ENCODE measurements around the gene PADI4. TPM values are rescaled to one million over a fixed set of nuclear protein-coding genes. Genes with fewer than 3 reads are reported as not detected.
"Not testable (repeated sequence)": the region's sequence is repeated elsewhere in the genome, so short reads cannot be mapped to it uniquely, and the experiment has no call there.

PADI4 gene
- total and polyA plus RNA-seq, 7 donors = 0.52 to 0.58 (median 0.54) TPM; not detected in 4

GRCh38 chr1:17404034-17404684, 96.2 kb downstream of the PADI4 start:
- peaks cover 0 to 15% of the 10 kb centered on the region in 2 donors for H3K36me3 ChIP-seq (ENCODE audit: insufficient read depth in 1 of 2, low read depth in 1 of 2)
- H3K4me3 ChIP-seq = no peak overlapping the region
- H3K4me1 ChIP-seq = no peaks in the 10 kb centered on the region
- H3K27ac ChIP-seq = no peak overlapping the region
- ATAC-seq (no peak), DNase-seq (no peak)
- no peaks in the 10 kb centered on the region for H3K27me3 ChIP-seq (ENCODE audit: insufficient read depth in 3 of 3, low read length in 2 of 3)
- no peak for TF ChIP-seq CTCF (IDR thresholded peaks at IDR 0.05)
- intact Hi-C loops (cut with DNase I) = no loop called here
- 45 to 54% (median 52%) methylated on average over 15 of the region's 15 CpGs for WGBS, 3 donors
- H3K9me3 ChIP-seq = no peaks in the 10 kb centered on the region

GRCh38 chr1:17404820-17405219, 96.8 kb downstream of the PADI4 start:
- TF ChIP-seq CTCF (IDR thresholded peaks at IDR 0.05) = no peak
- 60 to 74% (median 68%) methylated on average over 6 of the region's 6 CpGs for WGBS, 3 donors
- Histone ChIP-seq H3K27me3 (ENCODE audit: insufficient read depth in 3 of 3, low read length in 2 of 3) (no peaks in the 10 kb centered on the region), H3K9me3 (no peaks in the 10 kb centered on the region), H3K4me1 (no peaks in the 10 kb centered on the region), H3K27ac (no peak overlapping the region), H3K36me3 (ENCODE audit: insufficient read depth in 1 of 2, low read depth in 1 of 2) (peaks cover 0 to 22% of the 10 kb centered on the region in 2 donors), H3K4me3 (no peak overlapping the region)
- no peak for DNase-seq
- ATAC-seq = no peak
- intact Hi-C loops (cut with DNase I) = loop anchor here in 1 of 2 donors (5.0 kb wide), 1 partner anchor 343 kb away; no protein-coding TSS in a partner anchor

DNA sequence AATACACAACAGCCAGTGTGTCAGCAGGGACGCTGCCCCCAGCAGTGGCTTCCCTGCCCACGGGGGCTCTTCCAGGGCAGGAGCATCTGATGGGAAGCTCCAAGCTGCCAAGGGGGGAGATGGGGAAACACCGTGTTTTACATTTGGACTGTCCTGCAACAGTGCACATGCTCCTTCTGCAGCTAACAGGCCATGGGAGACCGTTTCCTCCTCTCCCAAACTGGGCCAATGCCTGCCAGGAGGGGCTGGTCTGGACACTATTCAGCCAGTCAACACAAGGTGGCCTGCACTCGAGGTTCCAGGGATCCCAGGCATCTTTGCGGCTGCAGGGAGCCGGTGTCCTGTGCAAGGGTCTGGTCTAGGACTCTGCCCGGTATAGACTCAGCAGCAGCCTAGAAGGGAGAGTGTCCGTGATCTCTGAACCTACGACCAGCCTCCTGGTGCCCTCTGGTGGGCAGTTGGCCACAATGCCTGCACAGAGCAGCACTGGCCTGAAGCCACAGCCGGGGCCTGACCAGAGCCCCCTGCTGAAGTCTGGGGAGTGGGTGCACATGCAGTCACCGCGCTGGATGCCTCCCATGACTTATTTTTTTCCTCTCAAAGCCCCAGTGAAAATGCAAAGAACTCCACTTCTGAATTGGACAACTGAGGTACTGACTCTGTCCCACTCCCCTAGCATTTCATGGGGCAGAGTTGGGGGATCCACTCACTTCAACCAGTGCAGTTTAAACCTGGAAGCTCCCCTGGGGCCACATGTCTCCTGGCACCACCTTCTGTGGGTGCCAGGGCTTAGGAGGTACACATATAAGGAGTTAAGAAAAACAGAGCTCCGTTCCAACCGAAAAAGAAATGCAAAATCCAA, 98.1 kb downstream of the PADI4 start:
- Histone ChIP-seq H3K4me1 (no peaks in the 10 kb centered on the region), H3K36me3 (ENCODE audit: insufficient read depth in 1 of 2, low read depth in 1 of 2) (peaks cover 0 to 35% of the 10 kb centered on the region in 2 donors), H3K27me3 (ENCODE audit: insufficient read depth in 3 of 3, low read length in 2 of 3) (no peaks in the 10 kb centered on the region), H3K9me3 (no peaks in the 10 kb centered on the region), H3K4me3 (no peak overlapping the region), H3K27ac (no peak overlapping the region)
- peak; percentile 85 to 94 (median 88) for ATAC-seq
- peak; percentile 50 to 73 for DNase-seq
- WGBS, 3 donors = 45 to 51% (median 48%) methylated on average over 15 of the region's 15 CpGs
- peak; percentile 60 for TF ChIP-seq CTCF (IDR thresholded peaks at IDR 0.05)
- intact Hi-C loops (cut with DNase I) = loop anchor here in 1 of 2 donors (5.0 kb wide), 1 partner anchor 344 kb away; no protein-coding TSS in a partner anchor

DNA sequence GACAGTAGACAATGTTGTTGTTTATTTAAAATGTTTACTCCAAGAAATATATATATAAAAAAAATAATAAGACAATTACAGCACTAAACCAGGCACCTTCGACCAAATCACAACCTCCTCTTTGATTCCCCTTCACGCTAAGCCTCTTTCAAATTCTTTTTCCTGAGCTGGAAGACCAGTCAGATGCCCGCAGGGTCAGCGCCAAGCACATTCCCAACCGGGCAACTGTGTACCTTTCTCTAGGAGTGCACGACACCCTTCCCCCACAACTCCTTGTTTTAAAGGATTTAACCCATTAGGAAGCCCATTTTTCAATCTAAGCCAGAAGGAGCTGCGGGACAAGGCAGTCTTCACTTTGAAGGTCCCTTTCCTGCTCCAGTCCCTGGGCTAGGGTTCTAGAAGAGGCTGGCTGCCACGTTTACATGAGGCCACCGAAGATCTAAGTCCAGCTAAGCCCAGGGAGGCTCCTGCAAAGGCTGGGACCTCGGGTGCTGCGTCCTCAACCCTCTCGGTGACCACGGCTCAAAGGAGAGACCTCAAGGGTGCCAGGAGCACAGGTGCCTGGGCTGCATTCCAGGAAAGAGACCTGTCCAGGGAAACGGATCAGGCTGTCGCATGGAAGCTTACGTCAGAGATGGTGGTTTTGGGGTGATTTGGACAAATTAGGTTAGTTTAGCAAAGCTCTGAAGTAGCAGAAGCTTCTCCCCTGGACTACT, 98.9 kb downstream of the PADI4 start:
- H3K4me1 ChIP-seq; ATAC-seq; H3K9me3 ChIP-seq; H3K27me3 ChIP-seq (ENCODE audit: insufficient read depth in 3 of 3, low read length in 2 of 3); DNase-seq; H3K4me3 ChIP-seq; H3K27ac ChIP-seq: not testable (repeated sequence)
- intact Hi-C loops (cut with DNase I) = loop anchor here in 1 of 2 donors (5.0 kb wide), 1 partner anchor 345 kb away; no protein-coding TSS in a partner anchor
- peaks cover 0 to 43% of the 10 kb centered on the region in 2 donors for H3K36me3 ChIP-seq (ENCODE audit: insufficient read depth in 1 of 2, low read depth in 1 of 2)
- 48 to 73% (median 60%) methylated on average over 16 of the region's 16 CpGs for WGBS, 3 donors

- intact Hi-C loops (cut with DNase I) = loop anchor here in 1 of 2 donors (5.0 kb wide), 1 partner anchor 346 kb away; no protein-coding TSS in a partner anchor
- not testable (repeated sequence) for H3K9me3 ChIP-seq; DNase-seq; ATAC-seq; H3K4me1 ChIP-seq; H3K27me3 ChIP-seq (ENCODE audit: insufficient read depth in 3 of 3, low read length in 2 of 3); H3K27ac ChIP-seq; H3K4me3 ChIP-seq
- peaks cover 0 to 53% of the 10 kb centered on the region in 2 donors for H3K36me3 ChIP-seq (ENCODE audit: insufficient read depth in 1 of 2, low read depth in 1 of 2)
- 89 to 93% (median 91%) methylated on average over 26 to 30 of the region's 30 CpGs for WGBS, 3 donors
These were observed 100.0 kb downstream of the PADI4 start for GRCh38 chr1:17407786-17408514.
